OCI-LY1 (cell line): ENCODE data around the gene IRX4.

ENCODE experiments used
- EZH2 ChIP-seq: fragments of 200-600 bp; sonication (generic), shearing (Covaris generic); IDR thresholded peaks from 2 replicates; pipeline ENCODE4 v1.8.0; 2017; ENCODE audit warnings: borderline replicate concordance, mixed run types, mild to moderate bottlenecking, antibody characterized with exemption, low read length, moderate library complexity, mixed read lengths
- TF ChIP-seq, protein P1 (sequence below): fragments of 200-600 bp; sonication (generic), shearing (Covaris generic); IDR thresholded peaks from 2 replicates; pipeline ENCODE4 v1.5.1; 2017; ENCODE audit warnings: mild to moderate bottlenecking, antibody characterized with exemption, low read length, moderate library complexity, mixed read lengths

DNA sequence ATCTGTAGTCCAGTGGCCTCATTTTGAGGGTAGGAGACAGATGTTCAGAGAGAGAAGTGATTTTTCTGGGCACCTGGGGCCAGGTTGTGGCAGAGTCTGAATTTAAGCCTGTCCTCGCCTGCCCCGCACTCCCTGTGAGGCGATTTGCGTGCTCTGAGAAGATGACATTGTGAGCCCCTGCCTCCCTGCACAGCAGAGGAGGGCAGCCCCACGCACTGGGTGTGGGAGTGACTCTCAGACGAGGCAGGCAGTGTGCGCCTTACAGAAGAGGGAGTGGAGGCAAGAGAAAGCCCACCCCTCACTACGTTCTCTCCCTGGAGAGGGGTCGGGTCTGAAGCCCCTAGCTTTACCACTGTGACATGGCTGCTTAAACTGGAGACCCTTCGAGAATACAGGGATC is 35.7 kb downstream of the IRX4 start:
- TF ChIP-seq, protein P1, sequence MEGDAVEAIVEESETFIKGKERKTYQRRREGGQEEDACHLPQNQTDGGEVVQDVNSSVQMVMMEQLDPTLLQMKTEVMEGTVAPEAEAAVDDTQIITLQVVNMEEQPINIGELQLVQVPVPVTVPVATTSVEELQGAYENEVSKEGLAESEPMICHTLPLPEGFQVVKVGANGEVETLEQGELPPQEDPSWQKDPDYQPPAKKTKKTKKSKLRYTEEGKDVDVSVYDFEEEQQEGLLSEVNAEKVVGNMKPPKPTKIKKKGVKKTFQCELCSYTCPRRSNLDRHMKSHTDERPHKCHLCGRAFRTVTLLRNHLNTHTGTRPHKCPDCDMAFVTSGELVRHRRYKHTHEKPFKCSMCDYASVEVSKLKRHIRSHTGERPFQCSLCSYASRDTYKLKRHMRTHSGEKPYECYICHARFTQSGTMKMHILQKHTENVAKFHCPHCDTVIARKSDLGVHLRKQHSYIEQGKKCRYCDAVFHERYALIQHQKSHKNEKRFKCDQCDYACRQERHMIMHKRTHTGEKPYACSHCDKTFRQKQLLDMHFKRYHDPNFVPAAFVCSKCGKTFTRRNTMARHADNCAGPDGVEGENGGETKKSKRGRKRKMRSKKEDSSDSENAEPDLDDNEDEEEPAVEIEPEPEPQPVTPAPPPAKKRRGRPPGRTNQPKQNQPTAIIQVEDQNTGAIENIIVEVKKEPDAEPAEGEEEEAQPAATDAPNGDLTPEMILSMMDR: no peak
- no peak for TF ChIP-seq EZH2
